PFSK-1 (cell line): ENCODE measurements around the gene TTLL13.

Source experiments
- POLR2AphosphoS5 ChIP-seq: IDR thresholded peaks from 2 replicates; pipeline ENCODE4 v1.6.1; 2012; ENCODE audit warnings: low read depth, mild to moderate bottlenecking, control low read depth, low read length, moderate library complexity
- REST ChIP-seq, 2 experiments: IDR thresholded peaks; 2 replicates each; pipeline versions ENCODE4 v1.6.1 to v1.8.0; 2011 to 2012; ENCODE audit warnings: low read depth in 2 of 2, low read length in 2 of 2, control low read depth in 1 of 2, inconsistent platforms in 1 of 2, mild to moderate bottlenecking in 1 of 2, moderate library complexity in 1 of 2; ENCODE audit not compliant: insufficient read depth in 1 of 2
- SIN3A ChIP-seq: IDR thresholded peaks from 2 replicates; pipeline ENCODE4 v1.6.1; 2012; ENCODE audit warnings: mild to moderate bottlenecking, low read length, moderate library complexity, borderline replicate concordance; ENCODE audit not compliant: insufficient read depth
- TAF1 ChIP-seq: IDR thresholded peaks from 2 replicates; pipeline ENCODE4 v1.6.1; 2012; ENCODE audit warnings: low read length, control low read depth, borderline replicate concordance; ENCODE audit not compliant: insufficient read depth

- TF ChIP-seq REST (IDR thresholded peaks at IDR 0.05; ENCODE audit: insufficient read depth in 1 of 2, low read depth in 2 of 2, low read length in 2 of 2) (no peak), POLR2AphosphoS5 (no peak), TAF1 (no peak), SIN3A (no peak)
Observed at GRCh38 chr15:90259524-90259923, 10.2 kb downstream of the TTLL13 start.
